Lower lobe of right lung (tissue), 2 donors: ENCODE results near the gene BLOC1S5. TPM values are rescaled to one million over a fixed set of nuclear protein-coding genes. Genes with fewer than 3 reads are reported as not detected.

ENCODE experiments used
- ATAC-seq, 2 donors: fragments of 200-7000 bp; cut with Tn5 transposase; one replicate each; pipeline ENCODE4 v1.9.1; 2020 to 2022; ENCODE audit warnings: mild to moderate bottlenecking in 2 of 2, moderate library complexity in 2 of 2
- DNase-seq: peaks from one replicate; pipeline ENCODE4 v3.0.0-alpha.2; 2020
- H3K27ac ChIP-seq: fragments of 200-600 bp; one replicate; pipeline ENCODE4 v1.8.0; 2022
- H3K27me3 ChIP-seq: fragments of 200-600 bp; one replicate; pipeline ENCODE4 v1.8.0; 2022; ENCODE audit warnings: low read depth
- H3K36me3 ChIP-seq: fragments of 200-600 bp; one replicate; pipeline ENCODE4 v1.8.0; 2022; ENCODE audit warnings: mild to moderate bottlenecking
- H3K4me1 ChIP-seq: fragments of 200-600 bp; one replicate; pipeline ENCODE4 v1.8.0; 2022
- H3K4me3 ChIP-seq: fragments of 200-600 bp; one replicate; pipeline ENCODE4 v1.8.0; 2022; ENCODE audit warnings: mild to moderate bottlenecking
- H3K9me3 ChIP-seq: fragments of 200-600 bp; one replicate; pipeline ENCODE4 v1.8.0; 2022
- intact Hi-C: fragments of 100-400 bp; cut with DNase I; formaldehyde crosslinking; loops from one replicate; pipeline ENCODE4 v1.11.0; 2022
- total RNA-seq: library from RNA; stranded (reverse); fragmentation: NEBNext Ultra II Directional; extraction: Animal tissue kit (Norgen Biotek cat#: 25700); gene quantifications from one replicate; pipeline ENCODE4 v1.2.1, GENCODE V29; 2021
- TF ChIP-seq, protein P1 (sequence below): fragments of 200-600 bp; IDR thresholded peaks from one replicate; pipeline ENCODE4 v1.8.0; 2022; ENCODE audit warnings: antibody characterized with exemption, mild to moderate bottlenecking
- donor health status: DM: no; HTN: yes; CAD: no; lungs with severe emphysema.

Gene BLOC1S5
- total RNA-seq, 1 donor from 2014 or later: 11.8 TPM

DNA sequence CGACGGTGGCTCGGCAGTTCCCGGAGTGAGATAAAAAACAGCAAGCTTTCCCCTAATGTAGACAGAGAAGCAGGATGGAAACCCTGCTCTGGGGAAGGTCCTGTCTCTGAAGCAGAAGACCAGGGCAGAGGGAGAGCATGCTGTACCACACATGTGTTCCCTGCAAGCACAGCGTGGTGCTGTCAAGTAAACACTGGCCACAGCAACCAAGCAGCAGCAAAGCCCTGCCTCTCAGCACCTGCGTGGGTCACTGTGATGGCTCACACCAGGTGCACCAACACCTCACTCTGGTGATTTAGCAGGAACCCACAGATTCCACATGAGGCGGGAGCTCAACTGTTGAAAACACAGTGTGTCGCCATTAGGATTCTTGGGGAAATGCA is 88.4 kb downstream of the BLOC1S5 start:
- intact Hi-C loops: no loop called here
- no peak overlapping the region for H3K4me3 ChIP-seq

GRCh38 chr6:7974938-7975763 is 89.0 kb downstream of the BLOC1S5 start:
- intact Hi-C loops: no loop called here
- TF ChIP-seq, protein P1, sequence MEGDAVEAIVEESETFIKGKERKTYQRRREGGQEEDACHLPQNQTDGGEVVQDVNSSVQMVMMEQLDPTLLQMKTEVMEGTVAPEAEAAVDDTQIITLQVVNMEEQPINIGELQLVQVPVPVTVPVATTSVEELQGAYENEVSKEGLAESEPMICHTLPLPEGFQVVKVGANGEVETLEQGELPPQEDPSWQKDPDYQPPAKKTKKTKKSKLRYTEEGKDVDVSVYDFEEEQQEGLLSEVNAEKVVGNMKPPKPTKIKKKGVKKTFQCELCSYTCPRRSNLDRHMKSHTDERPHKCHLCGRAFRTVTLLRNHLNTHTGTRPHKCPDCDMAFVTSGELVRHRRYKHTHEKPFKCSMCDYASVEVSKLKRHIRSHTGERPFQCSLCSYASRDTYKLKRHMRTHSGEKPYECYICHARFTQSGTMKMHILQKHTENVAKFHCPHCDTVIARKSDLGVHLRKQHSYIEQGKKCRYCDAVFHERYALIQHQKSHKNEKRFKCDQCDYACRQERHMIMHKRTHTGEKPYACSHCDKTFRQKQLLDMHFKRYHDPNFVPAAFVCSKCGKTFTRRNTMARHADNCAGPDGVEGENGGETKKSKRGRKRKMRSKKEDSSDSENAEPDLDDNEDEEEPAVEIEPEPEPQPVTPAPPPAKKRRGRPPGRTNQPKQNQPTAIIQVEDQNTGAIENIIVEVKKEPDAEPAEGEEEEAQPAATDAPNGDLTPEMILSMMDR: no peak
- Histone ChIP-seq H3K4me1 (peaks cover 24% of the 10 kb centered on the region), H3K4me3 (no peak overlapping the region), H3K27ac (peak overlapping the region; percentile 43), H3K27me3 (no peaks in the 10 kb centered on the region), H3K36me3 (no peaks in the 10 kb centered on the region), H3K9me3 (no peaks in the 10 kb centered on the region)
- DNase-seq (peak; percentile 59), ATAC-seq (peak; percentile 86 to 87)

More for the DNA sequence above, 88.4 kb downstream of the BLOC1S5 start:
- H3K27me3 ChIP-seq: no peaks in the 10 kb centered on the region
- no peaks in the 10 kb centered on the region for H3K9me3 ChIP-seq
- H3K36me3 ChIP-seq: no peaks in the 10 kb centered on the region
- ATAC-seq (peak; percentile 49 to 66), DNase-seq (no peak)
- TF ChIP-seq, protein P1: no peak
- H3K27ac ChIP-seq: peak overlapping the region; percentile 43
- peaks cover 24% of the 10 kb centered on the region for H3K4me1 ChIP-seq

DNA sequence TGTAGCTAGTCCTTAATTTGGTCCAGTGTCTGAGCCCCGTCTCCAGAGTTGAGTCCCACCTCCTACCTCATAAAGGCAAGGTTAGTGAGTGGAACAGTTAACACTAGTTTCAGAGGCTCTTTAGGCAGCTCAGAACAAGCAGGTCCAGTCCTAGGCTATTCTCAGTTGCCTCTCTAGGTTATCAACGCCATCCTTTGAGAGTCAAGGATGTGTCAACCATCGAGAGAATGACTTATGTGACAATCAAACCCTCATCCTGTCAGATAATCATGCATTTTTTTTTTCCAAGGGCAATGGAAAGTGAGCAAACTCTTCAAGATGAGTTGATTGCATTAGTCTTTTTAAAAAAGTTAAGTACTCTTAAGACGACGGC is 89.6 kb downstream of the BLOC1S5 start:
- DNase-seq: no peak
- no peaks in the 10 kb centered on the region for H3K36me3 ChIP-seq
- peak in 1 of 2 donors; percentile 50 for ATAC-seq
- no peaks in the 10 kb centered on the region for H3K27me3 ChIP-seq
- H3K4me3 ChIP-seq: no peak overlapping the region
- peaks cover 24% of the 10 kb centered on the region for H3K4me1 ChIP-seq
- no peaks in the 10 kb centered on the region for H3K9me3 ChIP-seq
- TF ChIP-seq, protein P1: no peak
- H3K27ac ChIP-seq: peak overlapping the region; percentile 2
- intact Hi-C loops: no loop called here

- Histone ChIP-seq H3K27me3 (no peaks in the 10 kb centered on the region), H3K27ac (no peak overlapping the region), H3K4me3 (no peak overlapping the region), H3K36me3 (no peaks in the 10 kb centered on the region), H3K9me3 (no peaks in the 10 kb centered on the region), H3K4me1 (peaks cover 24% of the 10 kb centered on the region)
- intact Hi-C loops: no loop called here
- DNase-seq: no peak
- no peak for ATAC-seq
- TF ChIP-seq, protein P1: no peak
Observed at GRCh38 chr6:7973584-7973983, 90.6 kb downstream of the BLOC1S5 start.

GRCh38 chr6:7971499-7971898 is 92.7 kb downstream of the BLOC1S5 start:
- Histone ChIP-seq H3K27ac (no peak overlapping the region), H3K4me1 (peaks cover 22% of the 10 kb centered on the region), H3K27me3 (no peaks in the 10 kb centered on the region), H3K9me3 (no peaks in the 10 kb centered on the region), H3K36me3 (no peaks in the 10 kb centered on the region), H3K4me3 (no peak overlapping the region)
- TF ChIP-seq, protein P1: no peak
- no peak for ATAC-seq
- intact Hi-C loops: no loop called here
- no peak for DNase-seq
